Measurements from ENCODE around the gene RAD21L1.
A peak's percentile ranks its signal among the peaks of the same experiment; 100 is the strongest.

Gene RAD21L1

DNA sequence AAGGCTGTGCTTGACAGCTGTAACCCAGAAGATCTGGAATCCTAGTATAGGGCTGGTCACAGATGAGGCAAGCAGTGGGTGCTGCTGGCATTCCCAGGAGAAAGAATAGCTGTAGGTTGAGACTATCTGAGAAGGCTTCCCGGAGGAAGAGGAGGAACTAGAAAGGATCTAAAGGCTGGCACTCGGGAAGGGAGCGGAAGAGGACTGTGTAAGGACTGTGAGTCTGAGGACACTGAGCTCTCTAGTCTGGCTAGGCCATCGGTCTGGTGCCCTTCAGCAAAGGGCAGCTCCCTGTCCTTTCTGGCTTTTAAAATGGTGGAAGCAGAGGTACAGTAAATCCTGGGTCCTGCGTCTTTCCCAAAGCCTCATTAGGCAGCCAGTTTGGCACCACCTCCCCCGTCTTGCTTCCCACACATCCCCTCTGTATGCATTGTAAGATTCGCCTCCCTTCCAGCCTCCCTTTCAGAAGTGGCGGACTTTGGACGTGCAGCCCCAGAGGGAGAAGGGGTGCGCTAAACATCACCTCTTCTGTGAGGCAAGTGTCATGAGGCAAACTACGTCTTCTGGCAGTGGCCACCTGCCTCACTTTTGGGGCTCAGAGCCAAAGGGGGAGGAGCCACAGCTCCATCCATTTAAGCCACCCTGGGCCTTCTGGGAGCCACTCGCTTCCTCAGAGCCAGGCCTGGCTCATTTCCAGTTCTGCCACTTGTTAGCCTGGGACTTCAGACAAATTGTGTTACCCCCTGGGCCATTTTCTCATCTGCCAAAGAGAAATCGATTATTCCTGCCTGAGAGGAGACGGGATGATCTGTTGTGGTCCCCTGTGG, 48.9 kb downstream of the RAD21L1 start:
- no peak for DNase-seq

DNA sequence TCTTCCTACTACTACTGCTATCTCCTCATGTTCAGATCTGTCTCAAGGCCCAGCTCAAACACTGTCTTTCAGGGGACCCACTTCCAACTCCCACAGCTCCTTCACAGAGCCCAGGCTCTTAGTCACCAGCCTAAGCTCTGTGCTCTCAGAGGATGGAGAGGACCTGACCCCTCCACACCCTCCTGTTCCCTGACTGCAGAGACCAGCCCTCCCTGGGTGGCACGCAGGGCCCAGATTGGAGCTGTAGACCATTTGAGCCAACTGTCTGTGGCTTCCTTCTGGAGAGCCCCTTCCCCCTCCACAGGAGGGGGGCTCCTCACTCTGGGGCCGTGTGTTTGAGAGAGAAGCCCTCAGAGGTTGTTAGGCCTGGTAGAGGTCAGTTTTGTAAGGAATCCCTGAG, 50.1 kb downstream of the RAD21L1 start:
- DNase-seq: no peak

DNA sequence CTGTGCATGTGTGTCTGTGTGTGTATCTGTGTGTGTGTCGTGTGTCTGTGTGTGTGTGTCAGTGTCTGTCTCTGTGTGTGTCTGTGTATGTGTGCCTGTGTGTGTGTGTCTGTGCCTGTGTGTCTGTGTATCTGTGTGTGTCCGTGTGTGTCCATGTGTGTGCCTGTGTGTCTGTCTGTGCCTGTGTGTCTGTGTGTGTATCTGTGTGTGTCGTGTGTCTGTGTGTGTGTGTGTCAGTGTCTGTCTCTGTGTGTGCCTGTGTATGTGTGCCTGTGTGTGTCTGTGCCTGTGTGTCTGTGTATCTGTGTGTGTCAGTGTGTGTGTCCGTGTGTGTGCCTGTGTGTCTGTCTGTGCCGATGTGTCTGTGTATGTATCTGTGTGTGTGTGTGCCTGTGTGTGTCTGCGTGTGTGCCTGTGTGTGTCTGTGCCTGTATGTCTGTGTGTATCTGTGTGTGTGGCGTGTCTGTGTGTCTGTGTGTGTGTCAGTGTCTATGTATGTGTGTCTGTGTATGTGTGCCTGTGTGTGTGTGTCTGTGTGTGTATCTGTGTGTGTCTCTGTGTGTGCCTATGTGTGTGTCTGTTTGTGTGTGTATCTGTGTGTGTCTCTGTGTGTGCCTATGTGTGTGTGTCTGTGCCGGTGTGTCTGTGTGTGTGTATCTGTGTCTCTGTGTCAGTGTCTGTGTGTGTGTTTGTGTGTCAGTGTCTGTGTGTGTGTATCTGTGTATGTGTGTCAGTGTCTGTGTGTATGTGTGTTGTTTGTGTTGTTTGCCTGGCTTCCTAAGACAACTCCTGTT, 51.9 kb downstream of the RAD21L1 start:
- DNase-seq: no peak

DNA sequence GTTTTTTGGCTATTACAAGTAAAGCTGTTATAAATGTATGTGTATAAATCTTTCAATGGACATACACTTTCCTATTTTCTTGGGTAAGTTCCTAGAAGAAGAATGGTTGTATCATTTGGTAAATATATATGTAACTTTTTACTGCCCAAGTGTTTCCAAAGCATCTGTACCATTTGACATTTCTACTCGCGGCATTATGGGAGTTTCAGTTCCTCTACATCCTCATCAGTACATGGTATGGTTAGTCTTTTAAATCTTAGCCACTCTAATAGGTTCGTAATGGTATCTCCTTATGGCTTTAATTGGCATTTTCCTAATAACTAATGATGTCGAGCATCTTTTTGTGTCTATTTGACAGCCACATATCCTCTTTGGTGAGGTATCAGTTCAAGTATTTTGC, 53.1 kb downstream of the RAD21L1 start:
- no peak for DNase-seq

DNA sequence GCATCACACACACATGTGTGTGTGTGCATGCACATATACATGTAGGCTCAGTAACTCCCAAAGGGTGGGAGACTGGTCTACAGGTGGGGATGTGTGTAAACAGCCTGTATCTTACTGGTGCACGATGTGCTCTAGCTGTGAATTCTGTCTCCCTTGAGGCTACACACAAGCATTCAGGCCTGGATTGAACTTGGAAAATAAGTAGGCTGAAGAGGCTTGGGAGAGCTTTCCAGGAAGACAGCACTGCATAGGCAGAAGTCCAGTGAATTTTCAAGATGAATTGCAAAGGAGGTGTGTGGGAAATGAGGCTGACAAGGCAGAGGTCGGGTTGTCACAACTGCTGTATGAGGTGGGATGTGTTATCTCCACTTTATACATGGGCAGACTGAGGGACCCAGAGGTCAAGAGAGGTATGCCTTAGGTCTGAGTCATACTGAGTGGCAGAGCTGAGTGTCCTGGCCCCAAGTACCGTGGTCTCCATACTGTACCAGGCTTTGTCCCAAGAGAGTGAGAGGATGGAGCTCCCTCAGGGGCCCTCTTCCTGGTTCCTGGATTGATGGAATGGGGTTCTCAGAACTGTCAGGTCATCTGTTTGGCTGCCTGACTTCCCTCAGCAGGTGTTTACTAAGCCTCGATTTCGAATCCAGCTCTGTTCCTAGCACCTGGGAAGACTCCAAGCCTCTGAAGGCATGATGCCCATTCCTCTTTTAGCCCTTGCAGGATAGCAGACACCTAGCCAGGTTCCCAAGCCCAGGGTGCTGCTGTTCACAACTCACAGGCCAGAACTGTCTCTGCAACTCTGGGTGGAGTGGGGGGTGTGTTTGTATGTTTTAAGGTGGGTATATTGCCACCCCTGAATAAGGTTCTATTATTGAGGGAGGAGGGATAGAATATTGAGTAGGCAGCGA, 54.6 kb downstream of the RAD21L1 start:
- DNase-seq: no peak

DNA sequence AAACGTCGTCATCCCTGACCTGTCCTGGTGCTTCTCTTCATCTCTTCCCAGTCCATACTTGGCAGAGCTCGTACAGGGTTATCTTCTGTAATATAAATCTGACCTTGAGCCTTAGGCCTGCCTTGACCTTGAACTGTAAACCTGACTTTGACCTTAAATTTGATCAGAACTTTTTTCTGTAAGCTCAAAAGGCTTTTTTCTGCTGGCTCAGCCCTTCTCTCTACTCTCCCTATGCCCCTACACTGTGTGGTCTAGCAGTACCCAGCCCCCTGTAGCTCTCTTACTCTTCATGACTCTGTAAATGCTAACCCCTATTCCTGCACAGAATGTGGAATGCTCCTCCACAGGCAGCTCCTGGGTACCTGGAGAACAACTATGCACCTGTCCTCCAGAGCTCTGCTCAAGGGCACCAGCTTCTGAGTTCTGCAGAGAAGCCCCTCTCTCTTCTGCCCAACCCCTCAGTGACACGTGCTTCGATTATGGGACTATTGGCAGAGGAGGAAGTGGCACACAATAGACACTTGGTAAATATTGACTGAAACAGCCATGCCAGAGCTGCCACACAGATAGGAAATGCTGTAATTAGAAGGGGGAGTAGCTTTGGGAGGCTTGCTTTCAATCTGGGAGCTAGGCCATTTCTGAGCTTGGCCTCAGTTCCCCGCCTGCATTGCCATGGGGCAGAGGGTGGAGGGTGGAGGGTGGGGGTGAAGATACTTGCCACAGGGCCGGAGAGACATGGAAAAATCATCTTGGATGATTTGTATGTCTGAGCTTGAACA, 55.6 kb downstream of the RAD21L1 start:
- DNase-seq: no peak

DNA sequence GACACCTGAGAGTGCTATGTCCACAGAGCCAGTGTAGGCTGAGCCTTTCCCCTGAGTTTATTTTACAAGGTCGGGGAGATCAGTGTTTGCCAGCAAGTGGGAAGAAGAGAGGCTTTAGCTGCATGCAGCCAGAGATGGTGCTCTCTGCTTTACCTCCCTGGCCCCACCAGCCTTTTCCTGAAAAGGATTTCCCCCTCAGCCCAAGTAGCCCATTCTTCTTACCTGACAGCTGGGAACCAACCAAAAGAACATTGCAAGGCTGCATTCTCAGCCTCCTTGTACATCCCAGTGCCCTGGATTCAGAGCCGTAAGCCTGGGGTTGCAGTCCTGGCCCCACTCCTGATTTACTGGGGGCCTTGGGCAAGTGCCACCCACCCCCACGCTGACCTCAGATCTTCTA, 57.1 kb downstream of the RAD21L1 start:
- DNase-seq: no peak

DNA sequence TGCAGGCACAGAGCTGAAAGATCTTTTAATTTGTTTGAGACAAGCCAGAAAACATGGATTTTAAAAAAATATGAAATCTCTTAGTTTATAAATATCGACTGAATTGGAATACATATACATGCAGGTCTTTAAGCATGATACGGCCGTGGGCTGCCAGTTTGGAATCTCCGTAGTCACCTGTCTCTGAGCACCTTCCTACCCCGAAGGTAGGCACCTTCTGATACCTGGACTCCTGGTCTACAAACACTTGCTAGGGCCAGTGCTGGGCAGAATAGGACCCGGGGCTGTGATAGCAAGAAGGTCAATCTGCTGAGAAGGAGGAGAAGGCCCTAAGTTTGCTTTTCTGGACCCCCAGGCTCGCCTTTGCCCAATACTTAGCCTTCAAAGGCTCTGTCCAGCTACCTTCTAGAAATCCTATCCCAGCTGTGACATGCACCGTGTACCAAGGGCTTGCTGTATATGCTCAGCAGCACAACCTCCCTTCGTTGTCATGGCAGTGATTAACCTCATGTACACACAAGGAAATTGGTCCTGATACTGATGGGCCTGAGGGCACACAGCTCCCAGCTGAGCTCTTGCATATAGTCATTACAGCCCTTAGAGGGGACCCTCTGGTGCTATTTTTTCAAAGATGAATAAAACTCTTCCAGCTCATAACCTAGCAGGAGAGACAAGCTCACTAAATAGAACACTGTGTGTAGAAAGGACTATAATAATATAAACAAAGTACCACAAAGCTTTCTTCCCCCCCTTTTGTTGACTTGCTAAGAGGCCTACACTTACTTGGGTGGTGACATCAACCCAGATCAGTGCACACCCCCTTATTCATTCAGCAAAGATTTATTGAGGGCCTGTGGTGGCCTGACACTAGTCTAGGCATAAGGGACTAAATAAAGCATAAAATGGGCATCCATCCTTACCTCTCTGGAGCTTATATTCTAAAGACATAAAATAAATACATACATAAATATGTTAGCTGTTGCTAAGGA, 58.0 kb downstream of the RAD21L1 start:
- no peak for DNase-seq

DNA sequence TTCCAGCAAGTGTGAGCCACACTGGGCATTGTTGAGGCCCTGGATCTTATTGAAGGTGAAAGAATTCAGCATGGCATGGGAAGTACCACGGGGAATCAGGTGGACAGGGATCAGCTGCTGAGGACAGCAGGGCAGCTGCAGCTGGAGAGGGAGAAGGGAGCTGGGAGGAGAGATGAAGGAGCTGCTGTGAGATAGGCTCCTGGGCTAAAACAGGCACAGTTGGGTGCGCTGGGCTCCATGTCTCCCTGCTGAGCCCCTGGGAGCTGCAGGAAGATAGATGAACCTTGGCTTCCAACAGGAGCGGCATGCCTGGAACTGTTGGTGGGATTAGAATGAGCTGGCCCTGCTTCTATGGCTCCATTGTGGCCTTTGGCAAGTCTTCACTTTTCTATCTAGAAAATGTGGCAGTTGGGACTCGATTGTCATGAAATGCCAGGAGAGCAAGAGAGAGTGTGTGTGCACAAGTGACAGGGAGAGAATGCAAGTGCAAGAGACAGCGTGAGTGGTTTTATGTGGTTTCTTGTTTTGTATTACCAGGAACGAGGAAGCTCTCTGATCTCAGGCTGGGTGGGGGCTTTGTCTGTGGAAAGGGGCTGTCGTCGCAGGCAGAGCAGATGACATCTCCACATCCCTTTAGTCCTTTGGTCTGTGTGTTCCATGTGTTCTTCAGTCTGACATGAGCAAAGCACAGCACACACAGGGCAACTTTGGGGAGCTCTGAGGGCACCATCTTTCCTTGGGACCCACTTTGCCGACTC, 60.6 kb downstream of the RAD21L1 start:
- DNase-seq: no peak

DNA sequence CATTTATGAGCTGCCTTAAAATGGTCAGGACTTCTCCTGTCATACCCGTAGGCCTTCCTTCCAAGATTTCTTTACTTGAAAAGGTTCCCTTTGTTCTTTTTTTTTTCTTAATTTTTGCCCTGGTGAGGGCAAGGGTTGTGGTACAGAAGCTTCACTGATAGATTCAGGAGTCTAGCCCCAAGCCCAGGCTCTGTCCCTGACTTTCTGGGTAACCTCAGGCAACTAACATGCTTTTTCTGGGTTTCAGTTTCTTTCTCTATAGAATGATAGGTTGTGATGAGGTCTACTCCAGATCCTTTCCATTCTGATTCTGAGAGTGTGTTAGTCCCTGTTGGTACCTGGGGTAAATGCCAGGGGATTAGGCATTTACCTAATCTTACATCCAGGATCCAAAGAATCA, 61.5 kb downstream of the RAD21L1 start:
- no peak for DNase-seq

DNA sequence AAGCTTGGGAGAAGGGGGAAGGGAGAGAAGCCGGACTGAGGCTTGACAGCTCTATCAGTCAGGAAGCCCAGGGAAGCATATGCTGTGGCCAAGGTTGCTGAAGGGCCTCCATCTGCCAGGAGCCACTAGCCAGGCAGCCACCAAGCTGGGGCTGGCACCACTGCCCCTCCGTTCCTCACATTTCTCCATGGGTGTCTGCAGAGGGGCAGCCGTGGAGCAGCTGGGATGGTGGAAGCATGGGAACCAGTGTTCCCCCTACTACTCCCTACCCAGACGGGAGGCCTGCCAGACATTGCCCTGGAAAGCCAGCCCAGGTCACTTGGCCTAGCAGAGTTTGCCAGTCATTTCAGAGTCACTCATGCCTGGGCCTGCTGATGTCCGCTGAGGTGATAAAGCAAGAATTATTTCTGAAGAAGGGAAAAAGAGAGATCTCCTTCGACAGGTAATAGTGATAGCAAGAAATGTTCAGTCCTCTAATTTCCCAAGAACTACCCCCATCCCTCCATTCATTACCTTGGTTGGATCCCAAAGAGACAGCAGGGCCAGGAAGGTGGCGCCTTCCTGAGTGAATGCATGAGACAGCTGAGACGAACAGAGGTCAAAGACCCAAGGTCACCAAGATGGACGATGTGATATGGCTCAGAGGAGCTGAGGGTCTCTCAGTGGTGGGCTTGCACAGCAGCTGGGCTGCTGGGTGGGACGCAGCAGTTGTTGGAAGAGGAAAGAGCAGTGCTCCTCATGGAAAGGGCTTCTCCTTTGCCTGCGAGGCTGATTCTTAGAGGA, 62.1 kb downstream of the RAD21L1 start:
- no peak for DNase-seq

DNA sequence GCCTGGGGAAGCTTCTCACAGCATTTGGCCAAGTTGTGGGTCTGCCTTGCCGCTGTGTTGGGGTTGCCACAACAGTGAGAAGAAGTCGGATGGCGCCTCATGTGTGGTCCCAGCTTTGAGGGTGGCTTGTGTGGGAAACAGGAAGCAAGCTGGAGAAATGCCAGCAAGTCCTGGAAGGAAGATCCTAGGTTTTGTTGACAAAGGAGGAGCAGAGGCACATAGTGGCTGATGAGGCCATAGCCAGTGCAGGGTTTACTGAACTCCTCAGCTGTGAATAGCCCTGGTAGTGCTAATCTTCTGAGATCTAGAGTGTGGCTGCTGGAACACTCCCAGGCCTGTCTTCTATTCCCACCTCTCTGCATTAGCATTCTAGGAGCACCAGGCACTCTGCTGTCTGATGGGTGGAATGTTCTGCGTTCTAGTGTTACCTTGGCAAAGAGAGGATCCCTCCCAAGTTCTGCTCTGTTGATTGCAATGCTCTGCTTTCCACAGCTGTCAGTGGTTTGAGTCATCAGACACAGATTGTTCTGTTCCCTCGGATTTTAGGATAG, 65.4 kb downstream of the RAD21L1 start:
- DNase-seq: peak; percentile 54

DNA sequence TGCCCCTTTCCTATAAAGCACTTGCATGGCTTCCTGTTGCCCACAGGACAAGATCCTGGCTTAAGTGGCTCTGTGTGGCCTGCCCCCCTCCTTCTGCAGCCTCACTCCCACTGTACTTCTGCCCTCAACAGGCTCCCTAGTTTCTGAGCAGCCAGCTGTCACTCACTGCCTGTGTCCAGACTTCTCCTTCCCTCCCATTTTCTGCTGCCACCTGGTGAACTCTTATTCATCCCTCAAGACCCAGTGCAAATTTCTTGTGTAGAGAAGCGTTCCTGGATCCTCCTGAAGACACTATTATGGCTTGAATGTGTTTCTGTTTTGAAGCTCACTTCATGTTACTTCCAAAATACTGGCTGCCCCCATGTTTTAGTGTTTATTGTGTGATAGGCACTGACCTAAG, 66.8 kb downstream of the RAD21L1 start:
- DNase-seq: no peak

DNA sequence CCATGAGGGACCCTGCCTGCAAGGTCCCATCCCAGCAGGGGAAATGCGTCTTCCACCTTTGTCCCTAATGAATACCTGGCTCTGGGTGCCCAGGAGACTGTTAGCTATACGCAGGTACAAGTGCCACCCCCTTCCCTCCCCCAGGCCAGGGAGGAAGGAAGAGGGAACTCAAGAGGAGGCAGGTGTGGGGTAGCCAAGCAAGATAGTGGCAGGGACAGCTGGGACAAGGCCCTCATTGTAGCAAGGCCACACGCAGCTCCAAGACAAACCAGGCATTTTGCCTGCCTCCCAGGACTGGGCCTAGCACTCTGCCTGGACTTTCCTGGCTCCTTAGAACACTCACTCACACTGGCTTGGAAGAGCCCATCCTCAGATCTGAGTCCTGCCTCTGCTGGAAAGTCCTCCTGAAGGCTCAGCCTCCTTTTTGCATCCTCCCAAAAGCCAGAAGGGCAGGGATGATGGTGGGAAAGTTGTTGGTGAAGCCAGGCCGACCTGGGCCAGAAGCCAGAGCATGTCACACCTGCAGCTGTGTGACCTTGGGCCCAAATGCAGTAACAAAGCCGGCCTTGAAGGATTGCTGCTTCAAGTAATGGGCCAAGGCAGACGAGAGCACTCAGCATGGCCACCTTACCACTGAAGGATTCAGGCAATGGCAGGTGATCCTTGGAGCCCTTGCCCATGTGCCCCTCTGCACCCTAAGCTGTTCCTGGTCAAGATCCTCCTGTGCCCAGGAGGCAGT, 68.0 kb downstream of the RAD21L1 start:
- DNase-seq: no peak

DNA sequence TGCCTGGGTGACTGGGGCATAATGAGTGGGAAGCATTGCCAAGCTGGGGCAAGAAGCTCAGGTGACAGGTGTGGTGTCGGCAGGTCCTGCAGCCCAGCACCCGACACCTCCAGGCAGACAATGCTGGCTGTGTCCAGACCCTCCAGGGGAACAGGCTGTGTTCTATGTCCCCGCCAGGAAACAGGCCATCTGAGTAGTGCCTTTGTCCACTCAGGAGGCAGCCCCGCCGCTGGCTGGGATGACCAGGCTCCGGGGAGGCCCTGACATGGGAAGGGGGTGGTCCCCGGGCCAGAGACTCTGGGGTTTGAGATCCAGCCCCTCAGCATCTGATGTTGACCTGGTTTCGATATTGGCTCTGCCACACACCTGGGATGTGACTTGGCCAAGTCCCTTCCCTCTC, 68.7 kb downstream of the RAD21L1 start:
- no peak for DNase-seq

DNA sequence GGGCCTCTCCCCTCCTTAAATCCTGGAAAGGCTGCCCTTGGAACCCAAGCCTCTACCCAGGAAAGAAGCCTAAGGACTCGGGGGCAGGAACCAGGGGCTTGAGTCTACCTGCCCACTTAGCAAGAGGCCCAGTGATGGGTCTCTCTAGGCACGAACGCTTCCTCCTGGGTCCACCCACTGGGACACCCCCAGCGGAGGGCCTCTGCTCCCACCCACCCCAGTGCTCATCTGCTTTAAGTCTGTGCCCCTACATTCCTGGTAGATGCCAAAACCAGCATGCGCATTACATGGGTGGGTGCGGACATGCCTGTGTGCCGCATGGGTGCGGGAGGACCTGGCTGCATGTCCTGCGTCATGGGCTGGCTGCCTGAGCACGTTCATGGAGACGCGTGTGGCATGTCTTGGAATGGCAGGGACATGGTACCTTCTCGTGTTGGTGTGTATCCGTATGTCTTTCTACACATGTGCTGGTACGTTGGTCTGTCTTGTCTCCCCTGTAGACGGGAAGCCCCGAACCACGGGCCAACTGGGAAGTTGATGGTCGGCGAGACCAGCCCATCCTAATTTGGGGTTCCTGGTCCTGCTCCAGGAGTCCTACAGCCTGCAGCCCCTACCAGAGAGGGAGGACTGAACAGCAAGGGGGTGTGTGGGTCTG, 69.6 kb downstream of the RAD21L1 start:
- DNase-seq: no peak

DNA sequence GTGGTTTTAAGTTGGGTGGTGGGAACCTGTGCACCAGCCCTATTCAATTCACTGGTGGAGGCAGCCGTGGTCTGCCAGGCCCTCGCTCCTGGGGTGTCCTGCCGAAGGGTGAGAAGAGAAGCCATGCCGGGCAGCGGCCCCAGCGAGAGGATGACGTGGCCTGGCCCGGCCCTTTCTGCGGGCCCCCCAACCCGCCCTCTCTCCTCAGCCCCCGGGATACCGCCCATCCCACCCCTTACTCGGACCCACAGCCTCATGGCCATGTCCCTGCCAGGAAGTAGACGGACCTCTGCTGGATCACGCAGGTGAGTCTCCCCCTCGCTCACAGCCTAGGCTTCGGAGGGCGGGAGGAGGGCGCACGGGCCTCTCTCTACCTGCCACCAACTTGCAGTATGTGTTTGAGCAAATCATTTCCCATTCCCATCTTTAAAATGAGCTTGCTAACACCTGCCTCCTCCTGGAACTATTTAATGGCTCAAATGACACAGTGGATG, 70.3 kb downstream of the RAD21L1 start:
- no peak for DNase-seq

DNA sequence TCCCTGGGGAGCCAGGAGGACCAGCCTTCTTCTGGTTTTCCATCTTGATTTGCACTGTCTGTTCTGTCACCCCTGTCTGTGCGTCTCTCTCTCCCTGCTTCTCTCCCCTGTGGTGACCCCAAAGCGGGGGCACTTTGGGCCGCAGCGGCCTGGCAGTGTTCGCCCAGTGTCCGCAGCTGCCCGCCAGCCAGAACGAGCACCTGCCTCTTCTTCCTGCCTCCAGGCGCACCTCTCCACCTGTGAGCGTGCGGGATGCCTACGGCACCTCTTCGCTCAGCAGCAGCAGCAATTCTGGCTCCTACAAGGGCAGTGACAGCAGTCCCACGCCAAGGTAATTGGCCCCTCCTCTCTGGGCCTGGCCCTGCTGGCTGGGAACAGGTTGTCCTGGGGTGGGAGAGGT, 71.1 kb downstream of the RAD21L1 start:
- no peak for DNase-seq
